SU-DHL-6 (cell line): ENCODE results near the gene NOSIP.

Experiments
- EZH2phosphoT487 ChIP-seq: fragments of 200-600 bp; sonication (generic), shearing (Covaris generic); conservative IDR thresholded peaks from 2 replicates; pipeline ENCODE4 v1.6.1; 2018; ENCODE audit warnings: mild to moderate bottlenecking, antibody characterized with exemption, low read length, moderate library complexity, mixed read lengths
- TF ChIP-seq, protein P1 (sequence below): fragments of 200-600 bp; sonication (generic); IDR thresholded peaks from one replicate; pipeline ENCODE4 v1.5.1; 2017; ENCODE audit warnings: antibody characterized with exemption, mild to moderate bottlenecking, low read length, moderate library complexity; ENCODE audit not compliant: insufficient read depth, poor library complexity, severe bottlenecking

DNA sequence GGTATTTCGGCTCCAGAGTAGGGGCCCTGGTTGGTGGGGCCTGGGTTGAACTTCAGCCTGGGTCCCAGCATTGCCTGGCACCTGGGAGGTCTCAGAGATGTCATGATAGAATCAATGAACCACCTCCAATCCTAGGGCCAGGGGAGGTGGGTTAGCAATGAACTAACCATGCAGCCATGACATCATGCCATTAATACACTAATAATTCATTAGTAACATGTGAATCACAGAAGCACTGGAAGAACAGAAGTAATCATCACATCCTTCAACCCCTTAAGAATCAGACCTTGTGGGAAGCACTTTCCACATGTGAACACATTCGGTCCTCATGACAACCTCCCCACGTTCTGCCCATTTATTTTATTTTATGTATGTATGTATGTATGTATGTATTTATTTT is 6.9 kb downstream of the NOSIP start:
- TF ChIP-seq, protein P1, sequence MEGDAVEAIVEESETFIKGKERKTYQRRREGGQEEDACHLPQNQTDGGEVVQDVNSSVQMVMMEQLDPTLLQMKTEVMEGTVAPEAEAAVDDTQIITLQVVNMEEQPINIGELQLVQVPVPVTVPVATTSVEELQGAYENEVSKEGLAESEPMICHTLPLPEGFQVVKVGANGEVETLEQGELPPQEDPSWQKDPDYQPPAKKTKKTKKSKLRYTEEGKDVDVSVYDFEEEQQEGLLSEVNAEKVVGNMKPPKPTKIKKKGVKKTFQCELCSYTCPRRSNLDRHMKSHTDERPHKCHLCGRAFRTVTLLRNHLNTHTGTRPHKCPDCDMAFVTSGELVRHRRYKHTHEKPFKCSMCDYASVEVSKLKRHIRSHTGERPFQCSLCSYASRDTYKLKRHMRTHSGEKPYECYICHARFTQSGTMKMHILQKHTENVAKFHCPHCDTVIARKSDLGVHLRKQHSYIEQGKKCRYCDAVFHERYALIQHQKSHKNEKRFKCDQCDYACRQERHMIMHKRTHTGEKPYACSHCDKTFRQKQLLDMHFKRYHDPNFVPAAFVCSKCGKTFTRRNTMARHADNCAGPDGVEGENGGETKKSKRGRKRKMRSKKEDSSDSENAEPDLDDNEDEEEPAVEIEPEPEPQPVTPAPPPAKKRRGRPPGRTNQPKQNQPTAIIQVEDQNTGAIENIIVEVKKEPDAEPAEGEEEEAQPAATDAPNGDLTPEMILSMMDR: no peak
- no peak for TF ChIP-seq EZH2phosphoT487
